Keratinocyte (primary cell): ENCODE measurements around the gene CD4. TPM values are rescaled to one million over a fixed set of nuclear protein-coding genes. Genes with fewer than 3 reads are reported as not detected.

Source experiments
- DNase-seq: peaks from one replicate; pipeline ENCODE4 v3.0.0-alpha.2; 2011; ENCODE audit warnings: low read depth, missing footprints, low spot score
- FAIRE-seq: peaks from 2 replicates; lab custom pipeline; 2011; peaks lifted over from hg19 to GRCh38; lab: Jason Lieb, UNC
- H2AFZ ChIP-seq: 2 replicates; pipeline ENCODE4 v1.6.0; 2012; ENCODE audit warnings: low read length, control low read depth, inconsistent platforms; ENCODE audit not compliant: control insufficient read depth
- H3K27ac ChIP-seq: 2 replicates; pipeline ENCODE4 v1.5.1; 2011; ENCODE audit warnings: low read length; ENCODE audit not compliant: control insufficient read depth, insufficient read depth
- H3K27me3 ChIP-seq: 3 replicates; pipeline ENCODE4 v1.6.0; 2011; ENCODE audit warnings: low read length; ENCODE audit not compliant: control insufficient read depth, insufficient read depth; ENCODE audit errors: extremely low read depth
- H3K36me3 ChIP-seq, 2 experiments: 2 replicates in 1 of 2; 3 replicates in 1 of 2; pipeline ENCODE4 v1.5.1; 2011; ENCODE audit warnings: low read length in 2 of 2, mild to moderate bottlenecking in 1 of 2; ENCODE audit not compliant: control insufficient read depth in 2 of 2, insufficient read depth in 2 of 2; ENCODE audit errors: extremely low read depth in 1 of 2
- H3K4me1 ChIP-seq: 3 replicates; pipeline ENCODE4 v1.5.1; 2011; ENCODE audit warnings: low read length; ENCODE audit not compliant: control insufficient read depth, insufficient read depth; ENCODE audit errors: extremely low read depth
- H3K4me2 ChIP-seq: 3 replicates; pipeline ENCODE4 v1.6.0; 2011; ENCODE audit warnings: low read depth, low read length; ENCODE audit not compliant: control insufficient read depth, insufficient read depth; ENCODE audit errors: extremely low read depth
- H3K4me3 ChIP-seq, 3 experiments: fragments of 200-600 bp in 1 of 3; sonication (generic) in 1 of 3; 2 replicates in 2 of 3; 3 replicates in 1 of 3; pipeline ENCODE4 v1.5.1; 2011 to 2016; ENCODE audit warnings: low read length in 3 of 3, mild to moderate bottlenecking in 3 of 3, control low read depth in 2 of 3, inconsistent platforms in 1 of 3, low read depth in 1 of 3, mixed read lengths in 1 of 3, mixed run types in 1 of 3, moderate library complexity in 1 of 3; ENCODE audit not compliant: control insufficient read depth in 2 of 3, insufficient read depth in 2 of 3; ENCODE audit errors: extremely low read depth in 1 of 3
- H3K79me2 ChIP-seq: 2 replicates; pipeline ENCODE4 v1.6.0; 2012; ENCODE audit warnings: low read length; ENCODE audit not compliant: control insufficient read depth, insufficient read depth
- H3K9ac ChIP-seq: 3 replicates; pipeline ENCODE4 v1.6.0; 2011; ENCODE audit warnings: low read length; ENCODE audit not compliant: control insufficient read depth, insufficient read depth; ENCODE audit errors: extremely low read depth
- H3K9me1 ChIP-seq: 3 replicates; pipeline ENCODE4 v1.6.0; 2011; ENCODE audit warnings: low read length; ENCODE audit not compliant: control insufficient read depth, insufficient read depth; ENCODE audit errors: extremely low read depth
- H3K9me3 ChIP-seq: 2 replicates; pipeline ENCODE4 v1.5.1; 2012; ENCODE audit warnings: low read depth, low read length; ENCODE audit not compliant: control insufficient read depth
- H4K20me1 ChIP-seq: 3 replicates; pipeline ENCODE4 v1.6.0; 2011; ENCODE audit warnings: low read length; ENCODE audit not compliant: control insufficient read depth, insufficient read depth; ENCODE audit errors: extremely low read depth
- EZH2 ChIP-seq: IDR thresholded peaks from one replicate; pipeline ENCODE4 v1.6.1; 2012; ENCODE audit warnings: inconsistent platforms, mild to moderate bottlenecking, low read length, moderate library complexity
- dilution Hi-C: fragments of 300-500 bp; cut with MboI; formaldehyde crosslinking; loops from one replicate; pipeline ENCODE4 v1.7.0; 2020; ENCODE audit warnings: low sequenced_read_pairs; ENCODE audit not compliant: extremely low pct_ligation_motif_present
- polyA plus RNA-seq, 5 experiments: library from polyadenylated mRNA; depleted of rRNA in 3 of 5; stranded (reverse) in 3 of 5; stranded (forward) in 1 of 5; unstranded in 1 of 5; fragments of >200 nt; gene quantifications; 1 replicate in 1 of 5; 2 replicates in 3 of 5; 3 replicates in 1 of 5; pipeline versions ENCODE4 v1.2.1 to v1.2.3, GENCODE V29; 2011 to 2012; ENCODE audit warnings: missing spikeins in 2 of 5, low read depth in 1 of 5, low replicate concordance in 1 of 5
- TF ChIP-seq, protein P1 (sequence below), 3 experiments: IDR thresholded peaks in 1 of 3; conservative IDR thresholded peaks in 1 of 3; optimal IDR thresholded peaks in 1 of 3; 2 replicates in 2 of 3; 3 replicates in 1 of 3; pipeline versions ENCODE3 to v1.5.1; 2011; ENCODE audit warnings: low read length in 3 of 3, mild to moderate bottlenecking in 3 of 3, moderate library complexity in 2 of 3, control low read depth in 1 of 3, inconsistent platforms in 1 of 3; ENCODE audit not compliant: insufficient read depth in 2 of 3; ENCODE audit errors: extremely low read depth in 1 of 3

Gene CD4
- polyA plus RNA-seq, 1 donor (not counting 4 experiments of a cell fraction or from before 2014, with no cell fraction given): 0.01 TPM

DNA sequence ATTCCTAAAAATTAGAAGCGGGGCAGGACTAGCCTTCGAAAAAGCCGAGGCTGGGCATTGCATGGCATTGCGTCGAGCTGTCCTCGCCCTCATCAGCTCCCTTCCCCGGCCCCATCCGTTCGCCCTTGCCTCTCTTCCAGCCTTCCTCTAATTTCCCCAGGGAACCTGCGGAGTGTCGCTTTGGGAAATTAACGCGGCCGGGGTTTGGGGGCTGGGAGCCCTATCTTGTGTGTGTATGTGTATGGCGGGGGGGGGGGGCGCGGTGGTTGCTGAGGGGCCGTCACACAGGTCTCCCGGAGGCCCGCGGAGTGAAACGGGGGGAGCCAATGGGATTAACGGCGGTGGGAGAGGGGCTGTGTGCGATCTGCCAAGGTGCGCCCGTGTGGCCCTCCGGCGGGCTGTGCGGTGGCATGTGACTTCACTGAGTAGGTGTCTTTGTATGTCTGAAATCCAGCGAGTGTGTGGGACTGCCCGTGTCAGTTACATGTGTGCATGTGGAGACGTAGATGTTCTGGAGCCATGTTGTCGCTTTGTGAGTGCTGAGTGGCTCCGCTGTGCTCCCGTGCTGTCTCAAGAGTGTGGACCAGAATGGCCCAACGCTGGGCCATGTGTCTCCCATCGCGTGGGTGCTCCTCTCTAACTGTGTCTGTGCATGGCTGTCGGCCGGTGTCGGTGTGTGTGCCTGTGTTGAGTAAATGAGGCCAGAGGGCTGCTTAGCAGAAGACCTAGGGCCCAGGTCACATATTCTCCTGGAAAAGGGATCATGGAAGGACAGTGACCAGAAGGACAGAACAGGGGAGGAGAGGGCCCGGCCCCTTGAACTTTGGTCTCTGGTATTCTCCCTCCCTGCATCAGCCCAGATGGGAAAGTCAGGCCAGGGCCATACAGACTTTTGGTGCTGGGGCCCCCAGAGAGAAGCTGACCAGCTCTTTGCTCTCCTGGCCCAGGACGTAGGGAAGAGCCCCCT lies 21.7 kb upstream of the CD4 start:
- TF ChIP-seq, protein P1, sequence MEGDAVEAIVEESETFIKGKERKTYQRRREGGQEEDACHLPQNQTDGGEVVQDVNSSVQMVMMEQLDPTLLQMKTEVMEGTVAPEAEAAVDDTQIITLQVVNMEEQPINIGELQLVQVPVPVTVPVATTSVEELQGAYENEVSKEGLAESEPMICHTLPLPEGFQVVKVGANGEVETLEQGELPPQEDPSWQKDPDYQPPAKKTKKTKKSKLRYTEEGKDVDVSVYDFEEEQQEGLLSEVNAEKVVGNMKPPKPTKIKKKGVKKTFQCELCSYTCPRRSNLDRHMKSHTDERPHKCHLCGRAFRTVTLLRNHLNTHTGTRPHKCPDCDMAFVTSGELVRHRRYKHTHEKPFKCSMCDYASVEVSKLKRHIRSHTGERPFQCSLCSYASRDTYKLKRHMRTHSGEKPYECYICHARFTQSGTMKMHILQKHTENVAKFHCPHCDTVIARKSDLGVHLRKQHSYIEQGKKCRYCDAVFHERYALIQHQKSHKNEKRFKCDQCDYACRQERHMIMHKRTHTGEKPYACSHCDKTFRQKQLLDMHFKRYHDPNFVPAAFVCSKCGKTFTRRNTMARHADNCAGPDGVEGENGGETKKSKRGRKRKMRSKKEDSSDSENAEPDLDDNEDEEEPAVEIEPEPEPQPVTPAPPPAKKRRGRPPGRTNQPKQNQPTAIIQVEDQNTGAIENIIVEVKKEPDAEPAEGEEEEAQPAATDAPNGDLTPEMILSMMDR (optimal IDR thresholded peaks at IDR 0.05 in 1 of 3, IDR thresholded peaks at IDR 0.05 in 1 of 3, conservative IDR thresholded peaks at IDR 0.05 in 1 of 3; ENCODE audit: extremely low read depth in 1 of 3, insufficient read depth in 2 of 3, low read length in 3 of 3): no peak
- no peak for TF ChIP-seq EZH2
- Histone ChIP-seq H3K9me1 (no peaks in the 10 kb centered on the region), H3K4me2 (peak overlapping the region; percentile 75), H3K36me3 (peaks cover 4 to 7% of the 10 kb centered on the region in 2 experiments), H3K9ac (peak overlapping the region; percentile 80), H3K4me3 (peak overlapping the region; percentile 66 to 90 (median 80)), H3K4me1 (peaks cover 32% of the 10 kb centered on the region), H3K9me3 (no peaks in the 10 kb centered on the region), H3K27ac (peak overlapping the region; percentile 26), H2AFZ (peak overlapping the region; percentile 63), H3K79me2 (peaks cover 11% of the 10 kb centered on the region), H3K27me3 (peaks cover under 1% of the 10 kb centered on the region), H4K20me1 (no peaks in the 10 kb centered on the region)
- DNase-seq (no peak), FAIRE-seq (peak; percentile 5)
- dilution Hi-C loops: no loop called here

DNA sequence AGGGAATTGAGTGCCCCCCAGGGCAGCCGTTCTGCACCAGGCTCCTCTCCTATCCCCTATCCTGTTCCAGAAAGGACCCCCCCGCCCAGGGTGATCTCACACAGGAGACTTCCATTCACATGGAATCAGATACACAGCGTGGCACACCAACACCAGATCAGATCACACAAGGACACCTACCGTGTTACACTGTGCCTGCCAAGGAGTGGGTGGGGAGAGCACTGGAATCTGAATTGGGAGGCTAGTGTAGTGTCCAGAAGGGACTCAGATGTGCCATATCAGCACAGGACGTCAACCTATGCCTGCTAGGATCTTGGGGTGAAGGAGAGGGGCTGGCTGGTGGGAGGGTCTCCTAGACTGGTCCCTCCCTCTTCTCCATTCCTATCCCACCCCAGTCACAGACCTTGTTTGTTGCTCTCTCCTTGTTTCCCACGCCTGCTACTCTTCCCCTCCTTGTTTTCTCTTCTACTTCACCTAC lies 20.9 kb upstream of the CD4 start:
- Histone ChIP-seq H3K27ac (no peak overlapping the region), H3K4me3 (peak overlapping the region; percentile 66 to 90 (median 66)), H2AFZ (no peak overlapping the region), H3K27me3 (peaks cover 9% of the 10 kb centered on the region), H3K79me2 (peaks cover 11% of the 10 kb centered on the region), H3K36me3 (peaks cover 4 to 7% of the 10 kb centered on the region in 2 experiments), H3K9me3 (no peaks in the 10 kb centered on the region), H3K4me2 (peak overlapping the region; percentile 75), H3K4me1 (peaks cover 31% of the 10 kb centered on the region), H3K9me1 (no peaks in the 10 kb centered on the region), H4K20me1 (no peaks in the 10 kb centered on the region), H3K9ac (no peak overlapping the region)
- TF ChIP-seq EZH2: no peak
- TF ChIP-seq, protein P1 (optimal IDR thresholded peaks at IDR 0.05 in 1 of 3, IDR thresholded peaks at IDR 0.05 in 1 of 3, conservative IDR thresholded peaks at IDR 0.05 in 1 of 3; ENCODE audit: extremely low read depth in 1 of 3, insufficient read depth in 2 of 3, low read length in 3 of 3): no peak
- dilution Hi-C loops: no loop called here
- FAIRE-seq (no peak), DNase-seq (no peak)
